Mesothelial cell of epicardium (in vitro differentiated cells): ENCODE results near the gene ARHGAP22. TPM values are rescaled to one million over a fixed set of nuclear protein-coding genes. Genes with fewer than 3 reads are reported as not detected.

Experiments
- DNase-seq, 2 experiments: peaks; one replicate each; pipeline ENCODE4 v3.0.0; 2021; ENCODE audit warnings: low spot score in 2 of 2; ENCODE audit not compliant: unreplicated experiment in 2 of 2
- H3K27ac Mint-ChIP-seq: 2 replicates; pipeline ENCODE4 v1.8.0; 2021; ENCODE audit warnings: mixed read lengths
- H3K27me3 Mint-ChIP-seq: 2 replicates; pipeline ENCODE4 v1.8.0; 2021; ENCODE audit warnings: low read depth, mixed read lengths
- H3K36me3 Mint-ChIP-seq: 2 replicates; pipeline ENCODE4 v1.8.0; 2021; ENCODE audit warnings: mixed read lengths
- H3K4me1 Mint-ChIP-seq: 2 replicates; pipeline ENCODE4 v1.8.0; 2021; ENCODE audit warnings: mixed read lengths
- H3K4me3 Mint-ChIP-seq: 2 replicates; pipeline ENCODE4 v1.8.0; 2021; ENCODE audit warnings: mild to moderate bottlenecking, moderate library complexity, mixed read lengths
- H3K9me3 Mint-ChIP-seq: 2 replicates; pipeline ENCODE4 v1.8.0; 2021; ENCODE audit warnings: mixed read lengths
- total RNA-seq: library from RNA; stranded (reverse); gene quantifications from 3 replicates; pipeline ENCODE4 v1.2.1, GENCODE V29; 2021
- TF ChIP-seq, protein P1 (sequence below): fragments of 200-600 bp; sonication (generic); IDR thresholded peaks from one replicate; pipeline ENCODE4 v1.5.0; 2021; ENCODE audit warnings: antibody characterized with exemption; ENCODE audit not compliant: unreplicated experiment

The ARHGAP22 gene
- total RNA-seq, 1 donor from 2014 or later: 2.9 TPM

DNA sequence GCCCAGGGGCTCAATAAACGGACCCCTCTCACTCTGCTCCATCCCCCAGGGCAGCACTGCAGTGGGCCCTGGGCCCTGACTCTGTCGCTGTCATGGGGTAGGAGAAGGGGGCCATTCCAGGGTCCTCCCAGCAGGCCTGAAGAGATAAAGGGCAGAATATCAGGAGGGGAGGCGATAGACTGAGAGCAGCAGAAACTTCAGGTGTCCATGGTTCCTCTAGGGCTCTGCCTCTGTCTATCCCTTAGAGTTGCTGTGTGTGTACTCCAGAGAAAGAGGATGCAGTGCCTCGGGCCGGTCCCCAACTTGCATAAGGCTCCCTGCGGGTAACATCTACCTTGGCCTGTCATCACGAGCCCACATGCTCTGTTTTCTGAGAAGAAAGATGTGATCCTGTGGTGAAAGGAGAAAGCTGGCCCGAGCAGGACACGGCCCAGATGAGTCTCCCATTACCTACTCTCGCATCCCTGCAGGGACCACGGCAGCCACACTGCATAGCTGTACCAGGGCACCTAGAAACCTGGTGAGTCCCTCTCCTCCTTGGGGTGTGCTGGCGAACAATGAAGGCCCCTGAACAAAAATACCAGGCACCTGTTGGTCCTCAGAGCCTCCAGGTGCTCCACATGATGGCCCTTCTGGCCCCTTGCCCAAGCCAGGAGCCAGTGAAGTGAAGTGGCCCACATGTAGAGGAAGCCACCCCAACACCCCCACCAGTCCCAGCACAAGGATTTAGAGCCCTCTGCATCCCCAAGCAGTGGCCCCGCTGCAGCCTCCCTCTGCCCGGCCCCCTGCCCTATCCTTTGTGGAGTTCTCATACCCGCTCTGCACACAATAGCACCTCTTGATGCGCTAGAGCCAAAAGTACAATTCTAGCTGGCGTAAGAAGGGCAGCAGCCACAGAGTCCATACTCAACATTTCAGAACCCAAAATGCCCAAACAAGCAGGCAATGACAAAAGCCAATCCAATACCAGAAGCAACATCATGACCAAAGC, 106.8 kb downstream of the ARHGAP22 start:
- Mint-ChIP-seq H3K4me1 (peaks cover 35% of the 10 kb centered on the region), H3K9me3 (no peaks in the 10 kb centered on the region), H3K27ac (no peak overlapping the region), H3K36me3 (no peaks in the 10 kb centered on the region), H3K27me3 (no peaks in the 10 kb centered on the region), H3K4me3 (no peak overlapping the region)
- TF ChIP-seq, protein P1, sequence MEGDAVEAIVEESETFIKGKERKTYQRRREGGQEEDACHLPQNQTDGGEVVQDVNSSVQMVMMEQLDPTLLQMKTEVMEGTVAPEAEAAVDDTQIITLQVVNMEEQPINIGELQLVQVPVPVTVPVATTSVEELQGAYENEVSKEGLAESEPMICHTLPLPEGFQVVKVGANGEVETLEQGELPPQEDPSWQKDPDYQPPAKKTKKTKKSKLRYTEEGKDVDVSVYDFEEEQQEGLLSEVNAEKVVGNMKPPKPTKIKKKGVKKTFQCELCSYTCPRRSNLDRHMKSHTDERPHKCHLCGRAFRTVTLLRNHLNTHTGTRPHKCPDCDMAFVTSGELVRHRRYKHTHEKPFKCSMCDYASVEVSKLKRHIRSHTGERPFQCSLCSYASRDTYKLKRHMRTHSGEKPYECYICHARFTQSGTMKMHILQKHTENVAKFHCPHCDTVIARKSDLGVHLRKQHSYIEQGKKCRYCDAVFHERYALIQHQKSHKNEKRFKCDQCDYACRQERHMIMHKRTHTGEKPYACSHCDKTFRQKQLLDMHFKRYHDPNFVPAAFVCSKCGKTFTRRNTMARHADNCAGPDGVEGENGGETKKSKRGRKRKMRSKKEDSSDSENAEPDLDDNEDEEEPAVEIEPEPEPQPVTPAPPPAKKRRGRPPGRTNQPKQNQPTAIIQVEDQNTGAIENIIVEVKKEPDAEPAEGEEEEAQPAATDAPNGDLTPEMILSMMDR: no peak
- no peak for DNase-seq

DNA sequence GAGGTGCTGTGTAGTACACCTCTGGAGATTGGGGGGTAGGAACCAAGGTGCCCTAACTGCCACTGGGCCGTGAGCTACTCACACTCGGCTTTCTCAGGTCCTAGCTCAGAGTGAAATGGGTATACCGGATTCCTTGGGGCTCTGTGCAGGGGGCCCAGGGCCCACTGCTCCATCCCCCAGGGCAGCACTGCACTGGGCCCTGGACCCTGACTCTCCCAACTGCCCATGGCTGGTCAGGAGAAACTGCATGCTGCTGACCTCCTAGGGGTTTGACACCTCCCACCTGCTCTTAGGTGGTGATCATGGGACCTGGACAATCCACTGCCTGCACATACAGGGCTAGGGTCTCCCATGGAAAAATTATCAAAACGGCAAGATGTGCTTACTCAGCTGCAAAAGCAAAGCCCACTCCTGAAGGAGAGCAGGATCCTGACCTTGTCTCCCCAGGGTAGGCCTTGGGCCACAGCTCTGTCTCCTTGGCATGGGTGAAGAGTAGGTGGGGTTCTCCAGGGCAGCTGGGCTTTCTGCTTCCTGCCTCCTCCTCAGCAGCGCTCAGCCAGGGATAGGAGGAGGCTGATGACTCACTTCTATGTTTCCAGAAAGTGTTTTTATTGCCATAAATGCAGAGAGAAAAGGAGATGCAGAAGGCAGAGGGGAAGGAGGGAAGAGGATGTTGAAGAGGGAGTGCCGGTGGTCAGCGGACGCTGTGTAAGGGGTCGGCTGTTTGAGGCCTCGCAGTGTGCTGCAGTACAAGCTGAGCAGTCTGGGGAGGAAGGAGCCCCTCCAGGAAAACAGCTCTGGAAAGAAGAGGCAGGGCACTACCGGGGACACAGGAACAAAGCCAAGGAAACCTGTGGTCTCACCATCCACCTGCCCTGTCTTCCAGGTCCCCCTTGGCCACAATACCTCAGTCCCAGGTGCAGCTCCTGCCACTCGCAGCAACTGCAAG, 107.8 kb downstream of the ARHGAP22 start:
- H3K27me3 Mint-ChIP-seq: no peaks in the 10 kb centered on the region
- TF ChIP-seq, protein P1: no peak
- DNase-seq: no peak
- H3K27ac Mint-ChIP-seq: peak overlapping the region; percentile 21
- peaks cover 30% of the 10 kb centered on the region for H3K4me1 Mint-ChIP-seq
- no peaks in the 10 kb centered on the region for H3K36me3 Mint-ChIP-seq
- H3K4me3 Mint-ChIP-seq: no peak overlapping the region
- H3K9me3 Mint-ChIP-seq: no peaks in the 10 kb centered on the region

DNA sequence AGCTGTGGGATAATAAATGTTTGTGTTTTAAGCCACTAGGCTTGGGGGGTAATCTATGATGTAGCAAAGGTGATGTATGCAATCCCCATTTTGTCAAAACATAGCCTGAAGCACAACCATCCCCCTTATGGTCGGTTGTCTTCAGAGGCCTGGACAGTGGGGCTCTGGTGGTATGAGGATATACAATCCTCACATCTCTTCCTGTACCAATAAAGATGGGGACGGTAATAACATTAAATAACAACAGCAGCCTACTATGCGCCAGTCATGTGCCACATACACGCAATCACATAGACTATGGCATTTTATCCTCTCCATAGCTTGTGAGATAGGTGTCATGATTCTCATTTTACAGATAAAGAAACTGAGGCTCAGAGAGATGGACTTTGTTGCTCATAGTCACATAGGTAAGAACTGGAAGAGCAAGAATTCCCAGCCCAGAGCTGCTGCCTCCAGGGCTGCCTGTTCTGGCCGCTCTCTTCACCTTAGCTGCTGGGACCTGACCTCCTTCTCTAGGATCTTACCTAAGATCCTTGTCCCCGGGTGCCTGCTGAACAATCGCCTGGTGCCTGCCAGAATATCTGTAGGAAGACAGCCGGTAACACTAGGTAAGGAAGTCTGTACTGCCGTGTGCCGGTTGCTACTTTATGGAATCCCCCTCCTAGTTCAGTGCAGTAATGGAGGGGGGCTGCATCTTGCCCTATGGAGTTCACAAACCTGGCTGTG, 108.6 kb downstream of the ARHGAP22 start:
- no peak overlapping the region for H3K4me3 Mint-ChIP-seq
- no peaks in the 10 kb centered on the region for H3K27me3 Mint-ChIP-seq
- no peaks in the 10 kb centered on the region for H3K36me3 Mint-ChIP-seq
- peaks cover 24% of the 10 kb centered on the region for H3K4me1 Mint-ChIP-seq
- TF ChIP-seq, protein P1: no peak
- no peaks in the 10 kb centered on the region for H3K9me3 Mint-ChIP-seq
- H3K27ac Mint-ChIP-seq: no peak overlapping the region
- no peak for DNase-seq

DNA sequence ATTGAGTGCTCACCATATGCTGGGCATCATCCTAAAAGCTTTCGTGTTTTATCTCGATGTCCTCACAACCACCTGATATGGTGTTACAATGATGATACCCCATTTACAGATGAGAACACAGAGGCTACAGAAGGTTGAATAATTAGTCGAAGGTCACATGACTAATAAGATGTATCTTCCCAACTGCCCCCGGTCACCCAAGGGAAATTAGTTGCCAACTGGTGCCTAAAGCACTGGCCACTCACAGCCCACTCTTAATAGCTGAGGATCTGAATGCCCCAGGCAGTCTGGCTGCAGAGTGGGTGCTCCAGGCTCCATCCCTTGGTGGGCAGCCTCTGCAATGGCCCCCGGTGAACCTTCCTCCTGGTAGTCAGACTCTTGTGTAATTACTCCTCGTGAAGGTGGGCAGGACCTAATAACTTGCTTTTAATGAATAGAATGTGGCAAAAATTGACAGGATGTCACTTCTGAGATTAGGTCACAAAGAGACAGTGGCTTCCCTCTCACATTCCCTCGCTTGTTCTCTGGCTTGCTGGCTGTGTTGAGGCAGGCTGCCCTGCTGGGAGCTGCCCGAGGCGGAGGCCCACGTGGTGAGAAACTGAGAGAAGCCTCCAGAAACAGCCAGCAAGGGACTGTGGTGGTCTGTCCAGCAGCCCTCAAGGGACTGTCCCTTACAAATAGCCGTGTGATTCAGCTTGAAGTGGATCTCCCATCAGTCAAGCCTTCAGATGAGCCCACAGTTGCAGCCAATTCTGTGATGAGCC, 109.4 kb downstream of the ARHGAP22 start:
- H3K4me3 Mint-ChIP-seq: no peak overlapping the region
- no peaks in the 10 kb centered on the region for H3K27me3 Mint-ChIP-seq
- no peak for DNase-seq
- no peaks in the 10 kb centered on the region for H3K36me3 Mint-ChIP-seq
- peaks cover 21% of the 10 kb centered on the region for H3K4me1 Mint-ChIP-seq
- H3K9me3 Mint-ChIP-seq: no peaks in the 10 kb centered on the region
- H3K27ac Mint-ChIP-seq: no peak overlapping the region
- TF ChIP-seq, protein P1: no peak
